Measurements from ENCODE around the gene RARRES1.

The RARRES1 gene

GRCh38 chr3:158735296-158736033 is 3.2 kb upstream of the RARRES1 start:
- DNase-seq (ENCODE audit: low spot score): no peak

- no peak for DNase-seq (ENCODE audit: low spot score)
Measured at GRCh38 chr3:158733656-158734055, 1.4 kb upstream of the RARRES1 start.

- DNase-seq (ENCODE audit: low spot score): no peak
Measured at GRCh38 chr3:158732856-158733200, 571 bp upstream of the RARRES1 start.

DNA sequence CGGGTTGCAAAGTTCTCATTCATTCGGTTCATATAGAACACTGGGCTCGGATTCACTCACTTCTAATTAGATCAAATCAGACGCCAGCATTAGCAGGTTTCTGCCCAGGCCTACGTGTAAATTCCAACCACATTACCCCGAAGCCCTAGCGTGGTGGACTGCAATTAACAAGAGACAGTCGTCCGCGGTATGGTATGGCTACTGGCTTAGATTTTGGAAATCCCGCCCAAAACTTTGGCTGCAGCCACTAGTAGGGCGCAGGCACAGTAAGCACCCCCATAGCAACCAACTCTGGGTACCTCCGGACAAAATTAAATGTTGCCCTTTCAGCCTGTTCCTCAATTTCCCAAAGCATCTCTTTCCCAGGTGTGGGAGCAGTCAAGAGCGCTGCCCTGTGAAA is 771 bp downstream of the RARRES1 start:
- no peak for DNase-seq (ENCODE audit: low spot score)

- DNase-seq (ENCODE audit: low spot score): no peak
Measured at GRCh38 chr3:158728851-158729250, 3.4 kb downstream of the RARRES1 start.

GRCh38 chr3:158728061-158728377 is 4.2 kb downstream of the RARRES1 start:
- no peak for DNase-seq (ENCODE audit: low spot score)

DNA sequence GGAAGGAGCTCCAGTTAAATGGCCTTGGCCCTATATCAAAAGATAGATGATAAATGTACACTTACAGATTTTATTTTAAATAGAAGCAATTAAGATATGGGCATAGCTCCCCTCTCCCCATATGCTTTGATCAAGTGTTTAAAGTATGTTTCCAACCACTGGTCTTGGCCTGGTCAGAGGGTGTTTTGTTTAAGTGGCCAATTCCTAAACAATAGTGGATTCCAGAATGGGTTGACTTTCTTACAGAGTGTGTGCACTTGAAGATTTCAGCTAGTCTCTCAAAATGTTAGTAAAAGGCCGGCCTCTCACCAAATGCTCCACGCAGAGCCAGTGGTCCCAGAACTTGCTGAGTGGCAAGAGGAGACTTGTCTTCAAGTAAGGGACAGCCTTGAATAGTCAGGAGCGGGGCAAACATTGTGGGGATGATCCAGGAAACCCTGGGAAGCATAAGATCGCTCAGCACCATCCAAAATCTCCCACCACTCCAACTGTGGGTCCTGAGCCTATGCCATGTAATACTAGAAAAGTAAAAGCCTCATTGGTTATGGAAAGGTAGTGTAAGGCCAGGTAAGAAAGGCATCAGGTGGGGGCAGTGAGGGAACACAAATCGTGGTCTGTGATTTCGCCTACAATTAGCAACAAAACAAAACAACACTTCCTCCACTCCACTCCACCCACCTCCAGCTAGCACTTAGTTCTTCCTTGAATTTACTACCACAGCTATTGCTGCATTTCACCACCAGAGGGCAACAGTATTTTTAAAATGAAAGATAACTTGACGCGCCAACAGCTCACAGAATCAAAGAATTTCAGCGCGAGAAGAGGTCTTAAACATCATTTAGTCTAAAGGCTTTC is 4.8 kb downstream of the RARRES1 start:
- peak; percentile 70 for DNase-seq (ENCODE audit: low spot score)

GRCh38 chr3:158725348-158726011 is 6.8 kb downstream of the RARRES1 start:
- DNase-seq (ENCODE audit: low spot score): peak; percentile 93

GRCh38 chr3:158723991-158724390 is 8.3 kb downstream of the RARRES1 start:
- DNase-seq (ENCODE audit: low spot score): no peak

- DNase-seq (ENCODE audit: low spot score): no peak
Measured at GRCh38 chr3:158722108-158722507, 10.1 kb downstream of the RARRES1 start.

- DNase-seq (ENCODE audit: low spot score): peak; percentile 46
Measured at GRCh38 chr3:158718490-158719170, 13.6 kb downstream of the RARRES1 start.

DNA sequence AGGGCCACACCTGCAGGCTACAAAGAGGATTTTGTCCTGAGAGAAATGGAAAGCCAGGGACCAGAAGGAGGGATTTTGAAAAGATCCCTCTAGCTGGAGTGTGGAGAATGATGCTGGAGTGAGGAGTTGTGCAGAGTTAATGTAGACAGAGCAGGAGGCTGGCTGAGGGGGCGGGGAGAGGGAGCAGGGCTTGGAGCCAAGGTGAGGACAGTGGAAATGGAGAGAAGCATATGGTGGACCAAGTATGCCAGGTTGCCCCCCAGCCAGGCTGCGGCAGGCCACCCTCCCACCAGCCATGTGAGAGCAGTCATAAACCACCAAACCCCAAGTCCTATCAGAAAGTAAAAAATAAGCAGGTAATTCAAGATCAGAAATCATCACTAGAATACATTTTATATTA is 14.7 kb downstream of the RARRES1 start:
- DNase-seq (ENCODE audit: low spot score): no peak

- DNase-seq (ENCODE audit: low spot score): no peak
Measured at GRCh38 chr3:158713094-158713499, 19.2 kb downstream of the RARRES1 start.

- no peak for DNase-seq (ENCODE audit: low spot score)
Measured at GRCh38 chr3:158712443-158712842, 19.8 kb downstream of the RARRES1 start.

DNA sequence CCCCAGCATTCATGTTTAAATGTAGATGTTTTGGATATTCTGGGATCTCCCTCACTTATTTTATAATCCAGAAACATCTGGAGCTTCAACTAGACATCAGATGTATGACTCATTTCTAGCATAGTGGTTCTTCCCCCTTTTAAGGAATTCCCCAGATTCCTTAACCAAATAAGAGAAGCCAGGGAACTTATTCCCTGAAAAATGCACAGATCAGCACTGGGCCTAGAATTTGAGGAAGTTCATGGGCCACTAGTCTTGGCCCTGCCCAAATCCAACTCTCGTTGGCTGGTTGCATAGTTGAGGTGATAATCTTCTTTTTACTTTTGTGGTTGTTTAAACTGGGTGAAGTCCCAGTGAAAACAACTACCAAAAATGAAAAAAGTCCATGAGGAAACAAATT is 20.4 kb downstream of the RARRES1 start:
- peak; percentile 75 for DNase-seq (ENCODE audit: low spot score)

DNA sequence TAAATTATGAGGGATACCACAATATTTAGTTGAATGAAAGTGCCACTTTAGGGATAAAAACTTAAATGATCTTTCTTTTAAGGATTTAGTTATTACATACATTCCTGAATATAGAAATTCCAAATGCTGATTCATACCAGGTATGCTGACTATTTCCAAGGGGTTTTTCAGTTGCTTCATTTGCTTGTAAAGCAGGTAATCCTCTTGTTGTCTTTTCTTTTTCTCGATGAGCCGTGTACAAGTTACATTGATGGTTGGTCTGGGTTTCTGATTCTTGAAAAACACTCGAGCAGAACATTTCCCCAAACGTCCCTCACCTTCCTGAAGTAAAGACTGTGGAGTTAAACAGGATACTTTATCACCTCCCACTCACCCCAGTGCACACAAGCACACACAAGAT is 21.7 kb downstream of the RARRES1 start:
- no peak for DNase-seq (ENCODE audit: low spot score)

- DNase-seq (ENCODE audit: low spot score): peak; percentile 89
Measured at GRCh38 chr3:158709666-158710083, 22.6 kb downstream of the RARRES1 start.

DNA sequence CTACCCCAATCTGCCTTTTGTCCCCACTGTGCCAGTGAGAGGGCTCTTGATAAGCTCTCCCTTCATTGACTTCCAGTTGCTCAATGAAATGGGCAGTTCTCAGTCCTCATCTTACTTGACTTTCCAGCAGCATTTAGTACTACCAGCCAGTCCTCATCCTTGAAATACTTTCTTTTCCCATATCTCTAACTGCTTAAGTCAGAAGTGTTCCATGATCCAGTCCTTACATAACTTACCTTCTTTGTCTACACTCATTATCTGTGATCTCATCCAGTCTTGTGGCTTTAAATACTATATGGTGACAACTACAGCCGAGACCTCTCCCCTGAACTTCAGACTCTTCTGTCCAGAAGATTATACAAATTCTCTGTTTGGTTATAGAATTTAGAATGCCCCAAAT is 28.7 kb downstream of the RARRES1 start:
- DNase-seq (ENCODE audit: low spot score): no peak

DNA sequence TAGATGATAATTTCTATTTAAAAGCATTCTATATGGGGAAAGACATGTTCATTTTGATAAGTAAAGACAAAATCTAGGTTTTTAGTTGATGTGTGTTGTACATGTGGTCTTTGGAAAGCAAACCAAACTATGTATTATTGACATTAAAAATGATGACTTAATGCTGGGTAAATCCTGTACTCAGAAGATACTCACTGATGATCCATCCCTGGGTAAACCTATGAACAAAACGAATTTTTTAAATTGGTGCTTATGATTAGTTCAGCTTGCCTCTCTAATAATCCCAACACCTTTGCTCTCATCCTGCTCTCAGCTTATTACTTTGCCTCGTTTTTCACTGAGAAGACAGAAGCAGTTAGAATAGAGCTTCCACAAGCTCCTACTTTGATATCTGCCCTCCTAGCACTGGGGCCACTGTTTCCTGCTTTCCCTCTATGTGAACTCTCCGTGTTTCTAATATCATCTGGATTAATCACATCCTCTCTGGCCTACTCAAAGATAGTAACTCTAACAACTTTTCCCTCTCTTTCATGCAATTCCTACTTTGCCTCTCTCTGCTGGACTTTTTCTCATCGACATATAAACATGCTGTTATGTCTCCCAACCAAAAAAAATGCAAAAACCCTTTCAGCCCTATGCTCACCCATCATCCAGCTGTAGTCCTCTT is 29.3 kb downstream of the RARRES1 start:
- DNase-seq (ENCODE audit: low spot score): peak; percentile 65

- DNase-seq (ENCODE audit: low spot score): no peak
Measured at GRCh38 chr3:158701420-158702065, 30.7 kb downstream of the RARRES1 start.

GRCh38 chr3:158700559-158700958 is 31.7 kb downstream of the RARRES1 start:
- no peak for DNase-seq (ENCODE audit: low spot score)

All from AG20443 (cell line).